Brain microvascular endothelial cell (primary cell): Measurements from ENCODE around the gene PHGDH.

ENCODE experiments used
- DNase-seq: peaks from one replicate; pipeline ENCODE4 v3.0.0-alpha.2; 2020
- H3K27ac ChIP-seq: fragments of 250-450 bp; sonication (Bioruptor Pico); 2 replicates; pipeline ENCODE4 v1.5.1; 2020; ENCODE audit warnings: mild to moderate bottlenecking, moderate library complexity
- H3K27me3 ChIP-seq: fragments of 250-450 bp; sonication (Bioruptor Pico); replicated peaks from 2 replicates; pipeline ENCODE4 v1.5.1; 2020; ENCODE audit warnings: mild to moderate bottlenecking
- H3K36me3 ChIP-seq: fragments of 250-450 bp; sonication (Bioruptor Pico); replicated peaks from 2 replicates; pipeline ENCODE4 v1.5.1; 2020; ENCODE audit warnings: mild to moderate bottlenecking
- H3K4me3 ChIP-seq: 2 replicates; pipeline ENCODE4 v1.5.1; 2011; ENCODE audit warnings: low read depth, mild to moderate bottlenecking, control low read depth, low read length, moderate library complexity
- in situ Hi-C: cut with HindIII; loops from 2 replicates; pipeline ENCODE4 v1.10.0; 2017; ENCODE audit warnings: low sequenced_read_pairs, low pct_ligation_motif_present
- TF ChIP-seq, protein P1 (sequence below): IDR thresholded peaks from 2 replicates; pipeline ENCODE4 v1.5.1; 2011; ENCODE audit warnings: low read depth, mild to moderate bottlenecking, moderate library complexity, low read length, control low read depth, inconsistent platforms; ENCODE audit errors: missing control alignments

The PHGDH gene

DNA sequence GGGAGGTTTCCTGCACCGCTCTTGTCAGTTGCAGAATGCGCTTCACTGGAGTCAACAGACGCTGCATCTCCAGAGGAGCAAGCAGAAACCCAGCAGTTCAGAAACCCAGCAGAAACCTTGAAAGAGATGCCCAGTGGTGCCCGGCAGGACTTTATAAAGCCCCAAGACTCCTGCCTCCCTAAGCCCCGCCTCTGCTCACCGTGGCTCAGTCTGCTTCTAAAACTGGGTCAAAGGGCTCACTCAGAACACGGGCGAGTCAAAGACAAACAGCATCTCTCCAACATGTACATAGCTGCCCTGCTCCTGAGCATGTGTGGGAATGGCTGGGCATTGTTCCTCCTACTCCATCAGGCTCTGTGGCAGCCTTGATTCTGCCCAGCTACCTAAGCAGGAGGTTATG, 57.0 kb downstream of the PHGDH start, which contains the start of gene HMGCS2:
TSS of gene HMGCS2 (minus strand) at position 128 of the 400 bp plus-strand sequence. CDS start at position 67, 61 bp downstream.
- TF ChIP-seq, protein P1, sequence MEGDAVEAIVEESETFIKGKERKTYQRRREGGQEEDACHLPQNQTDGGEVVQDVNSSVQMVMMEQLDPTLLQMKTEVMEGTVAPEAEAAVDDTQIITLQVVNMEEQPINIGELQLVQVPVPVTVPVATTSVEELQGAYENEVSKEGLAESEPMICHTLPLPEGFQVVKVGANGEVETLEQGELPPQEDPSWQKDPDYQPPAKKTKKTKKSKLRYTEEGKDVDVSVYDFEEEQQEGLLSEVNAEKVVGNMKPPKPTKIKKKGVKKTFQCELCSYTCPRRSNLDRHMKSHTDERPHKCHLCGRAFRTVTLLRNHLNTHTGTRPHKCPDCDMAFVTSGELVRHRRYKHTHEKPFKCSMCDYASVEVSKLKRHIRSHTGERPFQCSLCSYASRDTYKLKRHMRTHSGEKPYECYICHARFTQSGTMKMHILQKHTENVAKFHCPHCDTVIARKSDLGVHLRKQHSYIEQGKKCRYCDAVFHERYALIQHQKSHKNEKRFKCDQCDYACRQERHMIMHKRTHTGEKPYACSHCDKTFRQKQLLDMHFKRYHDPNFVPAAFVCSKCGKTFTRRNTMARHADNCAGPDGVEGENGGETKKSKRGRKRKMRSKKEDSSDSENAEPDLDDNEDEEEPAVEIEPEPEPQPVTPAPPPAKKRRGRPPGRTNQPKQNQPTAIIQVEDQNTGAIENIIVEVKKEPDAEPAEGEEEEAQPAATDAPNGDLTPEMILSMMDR = no peak
- Histone ChIP-seq H3K27me3 (peaks cover 17% of the 10 kb centered on the region), H3K4me3 (no peak within 1 kb of the TSS), H3K36me3 (no peaks in the 10 kb centered on the region), H3K27ac (no peak within 1 kb of the TSS)
- no peak for DNase-seq
- in situ Hi-C loops = no loop called here

DNA sequence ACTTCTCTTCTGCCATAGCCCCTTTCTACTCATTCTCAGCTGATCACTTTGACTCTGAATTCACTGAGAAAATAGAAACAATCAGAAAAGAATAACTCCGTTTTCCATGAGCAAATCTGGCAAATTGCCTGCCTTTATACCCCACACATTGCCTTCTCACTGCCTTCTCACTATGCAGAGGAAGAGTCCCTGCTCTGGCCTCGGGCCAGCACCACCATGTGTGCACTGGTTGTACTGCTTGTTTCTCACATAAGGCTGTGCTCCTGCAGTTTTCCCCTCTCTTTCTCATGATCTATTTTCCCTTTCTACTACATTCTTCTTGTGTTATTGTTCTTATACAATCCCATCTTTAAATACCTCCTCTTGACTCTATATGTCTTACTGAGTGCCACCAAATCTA, 59.3 kb downstream of the PHGDH start:
- Histone ChIP-seq H3K4me3 (no peak overlapping the region), H3K27ac (no peak overlapping the region), H3K27me3 (peaks cover 14% of the 10 kb centered on the region), H3K36me3 (no peaks in the 10 kb centered on the region)
- TF ChIP-seq, protein P1 = no peak
- no peak for DNase-seq
- in situ Hi-C loops = no loop called here

DNA sequence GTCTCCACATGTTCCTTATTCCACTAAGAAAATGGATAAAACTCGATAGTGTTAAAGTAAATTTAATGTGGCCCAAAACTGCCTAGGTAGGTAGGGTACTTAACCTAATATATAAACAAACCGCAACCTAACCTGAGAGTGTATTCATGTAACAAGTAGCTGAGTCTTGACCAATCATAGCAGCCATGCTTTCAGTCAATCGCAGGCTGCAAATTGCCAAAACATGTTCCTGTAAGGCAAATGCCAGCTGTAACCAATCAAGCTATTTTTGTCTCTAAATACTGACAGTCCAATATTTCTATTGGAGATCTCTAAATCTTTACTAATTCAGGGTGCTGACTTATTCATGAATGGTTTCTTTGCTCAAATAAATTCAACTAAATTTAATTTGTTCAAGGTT, 60.0 kb downstream of the PHGDH start:
- H3K27me3 ChIP-seq = peaks cover 14% of the 10 kb centered on the region
- no peaks in the 10 kb centered on the region for H3K36me3 ChIP-seq
- no peak overlapping the region for H3K4me3 ChIP-seq
- no peak overlapping the region for H3K27ac ChIP-seq
- in situ Hi-C loops = no loop called here
- no peak for DNase-seq
- TF ChIP-seq, protein P1 = no peak

DNA sequence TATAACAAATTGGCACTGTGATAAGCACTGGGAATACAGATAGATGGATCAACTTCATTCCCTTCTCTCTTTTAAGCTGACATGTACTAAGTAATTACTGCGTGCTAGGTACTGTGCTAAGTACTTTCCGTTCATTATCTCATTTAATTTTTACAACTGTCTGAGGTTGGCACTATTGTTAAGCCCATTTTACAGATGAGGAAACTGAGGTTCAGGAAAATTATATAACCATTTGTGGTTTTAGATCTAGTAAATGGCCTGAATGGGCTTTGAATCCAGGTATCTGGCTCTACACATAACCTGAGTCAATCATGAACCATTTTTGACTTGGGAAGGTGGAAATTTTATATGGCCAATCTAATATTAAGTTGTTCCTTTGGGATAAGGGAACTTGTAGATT, 60.6 kb downstream of the PHGDH start:
- H3K27me3 ChIP-seq = peaks cover 12% of the 10 kb centered on the region
- in situ Hi-C loops = no loop called here
- no peak for DNase-seq
- TF ChIP-seq, protein P1 = no peak
- no peak overlapping the region for H3K4me3 ChIP-seq
- no peaks in the 10 kb centered on the region for H3K36me3 ChIP-seq
- H3K27ac ChIP-seq = no peak overlapping the region

DNA sequence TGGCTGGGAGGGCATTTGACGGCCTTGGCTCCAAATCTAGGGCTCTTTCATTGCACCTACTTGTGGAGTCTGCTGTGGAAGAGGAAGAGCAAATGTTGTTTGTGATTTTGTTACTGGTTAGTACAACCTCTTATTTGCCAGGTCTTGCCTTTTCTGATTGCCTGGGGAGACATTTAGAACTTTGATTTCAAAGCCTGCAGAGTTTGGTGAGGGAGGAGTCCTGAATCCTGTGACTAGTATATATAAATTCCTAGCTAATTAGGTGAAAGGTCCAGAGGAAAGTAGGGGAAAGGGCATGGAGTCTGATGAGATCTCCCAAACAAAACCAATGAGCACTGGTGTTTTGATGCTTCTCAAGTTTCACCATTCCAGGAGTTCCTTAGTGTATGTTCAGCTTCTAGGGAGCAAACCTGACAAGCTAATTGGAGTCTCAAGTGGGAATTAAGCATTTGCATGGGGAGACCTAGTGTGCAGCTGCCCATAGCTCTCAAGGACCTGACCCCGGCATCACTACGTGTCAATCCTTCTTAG, 62.0 kb downstream of the PHGDH start:
- H3K27ac ChIP-seq = no peak overlapping the region
- in situ Hi-C loops = no loop called here

More for the DNA sequence above, 62.0 kb downstream of the PHGDH start:
- Histone ChIP-seq H3K36me3 (no peaks in the 10 kb centered on the region), H3K27me3 (peaks cover 9% of the 10 kb centered on the region), H3K4me3 (no peak overlapping the region)
- TF ChIP-seq, protein P1 = no peak
- DNase-seq = no peak
